Erythroblast (primary cell): ENCODE data around the gene DPP10.

ENCODE experiments used
- GATA1 ChIP-seq: IDR thresholded peaks from 2 replicates; pipeline ENCODE4 v1.6.1; 2011; ENCODE audit warnings: low read depth, mild to moderate bottlenecking, control low read depth, low read length, moderate library complexity
- POLR2A ChIP-seq: IDR thresholded peaks from 2 replicates; pipeline ENCODE4 v1.6.1; 2011; ENCODE audit warnings: mild to moderate bottlenecking, low read length

GRCh38 chr2:114580691-114581090 is 138.2 kb downstream of the DPP10 start:
- TF ChIP-seq POLR2A (no peak), GATA1 (no peak)
